GM12878 (cell line): ENCODE data around the gene TTC29.

ENCODE experiments used
- BRCA1 ChIP-seq: IDR thresholded peaks from 2 replicates; pipeline ENCODE4 v1.6.1; 2011; ENCODE audit warnings: low read depth, low read length, improper control_type of control experiment
- CEBPB ChIP-seq, 2 experiments: fragments of 150-350 bp in 1 of 2; IDR thresholded peaks; 2 replicates each; pipeline ENCODE4 v1.6.1; 2012 to 2014; ENCODE audit warnings: low read depth in 2 of 2, low read length in 2 of 2, borderline replicate concordance in 1 of 2, inconsistent platforms in 1 of 2
- CTCF ChIP-seq, 3 experiments: IDR thresholded peaks in 2 of 3; conservative IDR thresholded peaks in 1 of 3; 2 replicates each; pipeline ENCODE4 v1.5.1; 2011; ENCODE audit warnings: low read depth in 3 of 3, low read length in 3 of 3, mild to moderate bottlenecking in 3 of 3, control low read depth in 2 of 3, moderate library complexity in 2 of 3, inconsistent platforms in 1 of 3, mixed read lengths in 1 of 3; ENCODE audit not compliant: control insufficient read depth in 2 of 3, insufficient read depth in 1 of 3; ENCODE audit errors: extremely low read depth in 1 of 3
- GABPA ChIP-seq: IDR thresholded peaks from 2 replicates; pipeline ENCODE4 v1.6.1; 2014; ENCODE audit warnings: antibody characterized with exemption, low read depth, mild to moderate bottlenecking, inconsistent platforms
- MYC ChIP-seq: IDR thresholded peaks from 2 replicates; pipeline ENCODE4 v1.6.1; 2011; ENCODE audit warnings: mild to moderate bottlenecking, low read length, moderate library complexity, inconsistent platforms; ENCODE audit not compliant: insufficient read depth, insufficient replicate concordance, insufficient read length, severe bottlenecking
- NFIC ChIP-seq: IDR thresholded peaks from 2 replicates; pipeline ENCODE4 v1.6.1; 2012; ENCODE audit warnings: low read depth, mild to moderate bottlenecking, inconsistent platforms, low read length, moderate library complexity
- SMAD1 ChIP-seq: fragments of 450-650 bp; IDR thresholded peaks from 2 replicates; pipeline ENCODE4 v1.6.1; 2018; ENCODE audit warnings: mild to moderate bottlenecking, low read depth; ENCODE audit not compliant: partially characterized antibody
- SMC3 ChIP-seq: IDR thresholded peaks from 2 replicates; pipeline ENCODE4 v1.6.1; 2011; ENCODE audit warnings: low read length, improper control_type of control experiment, borderline replicate concordance
- TF ChIP-seq, protein P1 (sequence below): IDR thresholded peaks from 2 replicates; pipeline ENCODE4 v1.6.1; 2011; ENCODE audit warnings: low read depth, low read length, improper control_type of control experiment, borderline replicate concordance
- TF ChIP-seq, protein P2 (sequence below): IDR thresholded peaks from 2 replicates; pipeline ENCODE4 v1.6.1; 2012; ENCODE audit warnings: mild to moderate bottlenecking, low read depth, low read length
- TF ChIP-seq, protein P3 (sequence below): IDR thresholded peaks from 2 replicates; pipeline ENCODE4 v1.6.1; 2012; ENCODE audit warnings: low read length, inconsistent platforms

- TF ChIP-seq GABPA (no peak), SMAD1 (no peak), CTCF (IDR thresholded peaks at IDR 0.05 in 2 of 3, conservative IDR thresholded peaks at IDR 0.05 in 1 of 3; ENCODE audit: control insufficient read depth in 2 of 3, extremely low read depth in 1 of 3, insufficient read depth in 1 of 3, low read depth in 3 of 3, low read length in 3 of 3) (no peak), BRCA1 (no peak), NFIC (no peak), MYC (no peak), SMC3 (no peak), CEBPB (IDR thresholded peaks at IDR 0.05; ENCODE audit: borderline replicate concordance in 1 of 2, low read depth in 2 of 2, low read length in 2 of 2) (no peak)
- TF ChIP-seq, protein P1, sequence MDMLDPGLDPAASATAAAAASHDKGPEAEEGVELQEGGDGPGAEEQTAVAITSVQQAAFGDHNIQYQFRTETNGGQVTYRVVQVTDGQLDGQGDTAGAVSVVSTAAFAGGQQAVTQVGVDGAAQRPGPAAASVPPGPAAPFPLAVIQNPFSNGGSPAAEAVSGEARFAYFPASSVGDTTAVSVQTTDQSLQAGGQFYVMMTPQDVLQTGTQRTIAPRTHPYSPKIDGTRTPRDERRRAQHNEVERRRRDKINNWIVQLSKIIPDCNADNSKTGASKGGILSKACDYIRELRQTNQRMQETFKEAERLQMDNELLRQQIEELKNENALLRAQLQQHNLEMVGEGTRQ, result no peak
- TF ChIP-seq, protein P2, sequence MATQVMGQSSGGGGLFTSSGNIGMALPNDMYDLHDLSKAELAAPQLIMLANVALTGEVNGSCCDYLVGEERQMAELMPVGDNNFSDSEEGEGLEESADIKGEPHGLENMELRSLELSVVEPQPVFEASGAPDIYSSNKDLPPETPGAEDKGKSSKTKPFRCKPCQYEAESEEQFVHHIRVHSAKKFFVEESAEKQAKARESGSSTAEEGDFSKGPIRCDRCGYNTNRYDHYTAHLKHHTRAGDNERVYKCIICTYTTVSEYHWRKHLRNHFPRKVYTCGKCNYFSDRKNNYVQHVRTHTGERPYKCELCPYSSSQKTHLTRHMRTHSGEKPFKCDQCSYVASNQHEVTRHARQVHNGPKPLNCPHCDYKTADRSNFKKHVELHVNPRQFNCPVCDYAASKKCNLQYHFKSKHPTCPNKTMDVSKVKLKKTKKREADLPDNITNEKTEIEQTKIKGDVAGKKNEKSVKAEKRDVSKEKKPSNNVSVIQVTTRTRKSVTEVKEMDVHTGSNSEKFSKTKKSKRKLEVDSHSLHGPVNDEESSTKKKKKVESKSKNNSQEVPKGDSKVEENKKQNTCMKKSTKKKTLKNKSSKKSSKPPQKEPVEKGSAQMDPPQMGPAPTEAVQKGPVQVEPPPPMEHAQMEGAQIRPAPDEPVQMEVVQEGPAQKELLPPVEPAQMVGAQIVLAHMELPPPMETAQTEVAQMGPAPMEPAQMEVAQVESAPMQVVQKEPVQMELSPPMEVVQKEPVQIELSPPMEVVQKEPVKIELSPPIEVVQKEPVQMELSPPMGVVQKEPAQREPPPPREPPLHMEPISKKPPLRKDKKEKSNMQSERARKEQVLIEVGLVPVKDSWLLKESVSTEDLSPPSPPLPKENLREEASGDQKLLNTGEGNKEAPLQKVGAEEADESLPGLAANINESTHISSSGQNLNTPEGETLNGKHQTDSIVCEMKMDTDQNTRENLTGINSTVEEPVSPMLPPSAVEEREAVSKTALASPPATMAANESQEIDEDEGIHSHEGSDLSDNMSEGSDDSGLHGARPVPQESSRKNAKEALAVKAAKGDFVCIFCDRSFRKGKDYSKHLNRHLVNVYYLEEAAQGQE, result no peak
- TF ChIP-seq, protein P3, sequence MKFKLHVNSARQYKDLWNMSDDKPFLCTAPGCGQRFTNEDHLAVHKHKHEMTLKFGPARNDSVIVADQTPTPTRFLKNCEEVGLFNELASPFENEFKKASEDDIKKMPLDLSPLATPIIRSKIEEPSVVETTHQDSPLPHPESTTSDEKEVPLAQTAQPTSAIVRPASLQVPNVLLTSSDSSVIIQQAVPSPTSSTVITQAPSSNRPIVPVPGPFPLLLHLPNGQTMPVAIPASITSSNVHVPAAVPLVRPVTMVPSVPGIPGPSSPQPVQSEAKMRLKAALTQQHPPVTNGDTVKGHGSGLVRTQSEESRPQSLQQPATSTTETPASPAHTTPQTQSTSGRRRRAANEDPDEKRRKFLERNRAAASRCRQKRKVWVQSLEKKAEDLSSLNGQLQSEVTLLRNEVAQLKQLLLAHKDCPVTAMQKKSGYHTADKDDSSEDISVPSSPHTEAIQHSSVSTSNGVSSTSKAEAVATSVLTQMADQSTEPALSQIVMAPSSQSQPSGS, result no peak
These were observed 14.0 kb upstream of the TTC29 start for GRCh38 chr4:146959692-146960091.
